Measurements from ENCODE around the gene ERI3. TPM values are rescaled to one million over a fixed set of nuclear protein-coding genes. Genes with fewer than 3 reads are reported as not detected.

Gene ERI3
- total RNA-seq, 1 experiment from 2014 or later, result 74.2 TPM

GRCh38 chr1:44254392-44254910, 100.6 kb downstream of the ERI3 start (continued):
- TF ChIP-seq CTCF (IDR thresholded peaks at IDR 0.05 in 2 of 3, conservative IDR thresholded peaks at IDR 0.05 in 1 of 3; ENCODE audit: borderline replicate concordance in 1 of 3, insufficient read depth in 1 of 3, low read depth in 2 of 3, low read length in 2 of 3), result no peak

- no peaks in the 10 kb centered on the region for H3K9me2 ChIP-seq (ENCODE audit: insufficient read depth)
- ChIA-PET CTCF (no interaction called here), RAD21 (ENCODE audit: low non-redundant PET in 1 of 2, low total read pairs in 2 of 2, uncharacterized antibody in 2 of 2, unreplicated experiment in 2 of 2) (no interaction called here)
- TF ChIP-seq ELF1 (IDR thresholded peaks at IDR 0.05; ENCODE audit: borderline replicate concordance, low read depth) (no peak), EGR1 (IDR thresholded peaks at IDR 0.05; ENCODE audit: low read depth) (no peak), TCF7L2 (IDR thresholded peaks at IDR 0.05; ENCODE audit: borderline replicate concordance, extremely low read depth, insufficient read depth, insufficient read length) (no peak), SRF (IDR thresholded peaks at IDR 0.05; ENCODE audit: low read depth) (no peak), MAX (IDR thresholded peaks at IDR 0.05) (no peak), ZFX (IDR thresholded peaks at IDR 0.05) (no peak), POLR2A (IDR thresholded peaks at IDR 0.05; ENCODE audit: borderline replicate concordance, extremely low read depth, insufficient read depth, insufficient read length) (no peak), REST (IDR thresholded peaks at IDR 0.05; ENCODE audit: low read depth) (no peak), ZNF274 (IDR thresholded peaks at IDR 0.05; ENCODE audit: low read depth, low read length) (no peak), RAD21 (IDR thresholded peaks at IDR 0.05; ENCODE audit: low read depth) (no peak), EZH2phosphoT487 (IDR thresholded peaks at IDR 0.05; ENCODE audit: borderline replicate concordance) (no peak), ZBTB33 (IDR thresholded peaks at IDR 0.05; ENCODE audit: extremely low read depth, insufficient replicate concordance, low read length) (no peak), FOSL1 (IDR thresholded peaks at IDR 0.05; ENCODE audit: low read depth) (no peak)
Measured at GRCh38 chr1:44251989-44252671, 102.9 kb downstream of the ERI3 start.

More at GRCh38 chr1:44251989-44252671, 102.9 kb downstream of the ERI3 start:
- Histone ChIP-seq H3K4me2 (ENCODE audit: low read length) (no peak overlapping the region), H3K27ac (ENCODE audit: low read depth, low read length) (no peak overlapping the region), H3K36me3 (ENCODE audit: control insufficient read depth in 1 of 2, insufficient read depth in 2 of 2, low read length in 2 of 2) (no peaks in the 10 kb centered on the region; a peak in 1 of 4 replicates), H3K4me3 (replicated peaks in 1 of 2; ENCODE audit: low read depth in 1 of 2, low read length in 2 of 2) (no peak overlapping the region), H3K9me3 (ENCODE audit: control insufficient read depth in 1 of 2, insufficient read depth in 1 of 2, low read depth in 1 of 2, low read length in 2 of 2) (no peaks in the 10 kb centered on the region), H3K79me2 (ENCODE audit: insufficient read depth, low read length) (no peaks in the 10 kb centered on the region), H3K27me3 (ENCODE audit: insufficient read depth, low read length) (no peaks in the 10 kb centered on the region), H3K4me1 (ENCODE audit: control insufficient read depth in 1 of 2, insufficient read depth in 2 of 2, low read length in 2 of 2) (no peaks in the 10 kb centered on the region), H4K20me1 (ENCODE audit: insufficient read depth) (no peaks in the 10 kb centered on the region), H3K9ac (ENCODE audit: low read length) (no peak overlapping the region), H2AFZ (ENCODE audit: low read depth, low read length, poor library complexity, severe bottlenecking) (no peak overlapping the region)
- no TSS peak for BruUV-seq (replicated peaks)
- no peak for ATAC-seq
- POLR2A ChIA-PET, result no interaction called here
- intact Hi-C loops (cut with micrococcal nuclease), result no loop called here
- no peak for DNase-seq (ENCODE audit: low read depth, low spot score)

Measured in HCT116 (cell line).